GM12878 (cell line): ENCODE measurements around the gene LIN37. TPM values are rescaled to one million over a fixed set of nuclear protein-coding genes. Genes with fewer than 3 reads are reported as not detected.
A peak's percentile ranks its signal among the peaks of the same experiment; 100 is the strongest.

Experiments
- ATAC-seq: fragments of 200-7000 bp; cut with Tn5 transposase; 3 replicates; pipeline ENCODE4 v1.9.1; 2020; ENCODE audit warnings: mild to moderate bottlenecking, moderate library complexity
- BruUV-seq: library from RNA; stranded (reverse); fragments of 400-500 nt; replicated peaks from 2 replicates; lab custom pipeline; 2021; lab: Mats Ljungman, UMichigan
- CTCF ChIA-PET: fragments of 300-600 bp; sonication (Branson Sonifier 250); formaldehyde crosslinking; extraction: SDS; loops from one replicate; lab custom pipeline; 2021; ENCODE audit warnings: inconsistent platforms; lab: Yijun Ruan, JAX
- POLR2A ChIA-PET: fragments of 350-600 bp; formaldehyde crosslinking; extraction: SDS; loops from one replicate; lab custom pipeline; 2021; ENCODE audit warnings: inconsistent platforms; lab: Charles Lee
- RAD21 ChIA-PET: fragments of 300-600 bp; sonication (Branson Sonifier 250); formaldehyde crosslinking; loops from one replicate; lab custom pipeline; 2023; ENCODE audit warnings: antibody characterized with exemption; ENCODE audit not compliant: unreplicated experiment; lab: Charles Lee
- SMC1A ChIA-PET: fragments of 300-600 bp; sonication (Branson Sonifier 250); formaldehyde crosslinking; loops from one replicate; lab custom pipeline; 2023; ENCODE audit not compliant: unreplicated experiment, uncharacterized antibody; lab: Charles Lee
- DNase-seq: peaks from one replicate; pipeline ENCODE4 v3.0.0-alpha.2; 2011; ENCODE audit warnings: low read depth, low spot score
- FAIRE-seq: peaks from 3 replicates; lab custom pipeline; 2011; peaks lifted over from hg19 to GRCh38; lab: Jason Lieb, UNC
- H2AFZ ChIP-seq: 2 replicates; pipeline ENCODE4 v1.6.0; 2011; ENCODE audit warnings: low read depth, low read length, control low read depth; ENCODE audit not compliant: control insufficient read depth
- H3K27ac ChIP-seq: 2 replicates; pipeline ENCODE4 v1.5.1; 2011; ENCODE audit warnings: control low read depth; ENCODE audit not compliant: control insufficient read depth, insufficient read depth
- H3K27me3 ChIP-seq, 2 experiments: replicated peaks in 1 of 2; 2 replicates each; pipeline versions ENCODE4 v1.6.0 to v1.6.1; 2011; ENCODE audit warnings: low read length in 1 of 2; ENCODE audit not compliant: control insufficient read depth in 2 of 2, insufficient read depth in 2 of 2
- H3K36me3 ChIP-seq, 2 experiments: 2 replicates each; pipeline ENCODE4 v1.5.1; 2011; ENCODE audit warnings: low read length in 1 of 2; ENCODE audit not compliant: control insufficient read depth in 2 of 2, insufficient read depth in 2 of 2
- H3K4me1 ChIP-seq: 2 replicates; pipeline ENCODE4 v1.6.1; 2011; ENCODE audit warnings: mild to moderate bottlenecking, low read length, moderate library complexity, mixed read lengths; ENCODE audit not compliant: control insufficient read depth, insufficient read depth
- H3K4me2 ChIP-seq: 2 replicates; pipeline ENCODE4 v1.6.0; 2011; ENCODE audit warnings: control low read depth; ENCODE audit not compliant: control insufficient read depth, insufficient read depth
- H3K4me3 ChIP-seq: fragments of 200-600 bp; sonication (generic); 2 replicates; pipeline ENCODE4 v1.5.1; 2016
- H3K79me2 ChIP-seq: 2 replicates; pipeline ENCODE4 v1.6.0; 2011; ENCODE audit warnings: low read length; ENCODE audit not compliant: control insufficient read depth, insufficient read depth
- H3K9ac ChIP-seq: 2 replicates; pipeline ENCODE4 v1.8.0; 2011; ENCODE audit warnings: low read length, control low read depth, mixed read lengths; ENCODE audit not compliant: control insufficient read depth, insufficient read depth
- H3K9me3 ChIP-seq: replicated peaks from 3 replicates; pipeline ENCODE4 v1.5.1; 2011; ENCODE audit warnings: mild to moderate bottlenecking, low read length; ENCODE audit not compliant: control insufficient read depth, insufficient read depth
- H4K20me1 ChIP-seq: 2 replicates; pipeline ENCODE4 v1.6.0; 2011; ENCODE audit not compliant: control insufficient read depth, insufficient read depth
- BMI1 ChIP-seq: fragments of 450-650 bp; IDR thresholded peaks from 2 replicates; pipeline ENCODE4 v1.6.1; 2016; ENCODE audit warnings: mild to moderate bottlenecking, moderate library complexity, borderline replicate concordance
- DPF2 ChIP-seq: fragments of 450-650 bp; IDR thresholded peaks from 2 replicates; pipeline ENCODE4 v1.6.1; 2017; ENCODE audit warnings: mild to moderate bottlenecking
- IKZF1 ChIP-seq: fragments of 450-650 bp; conservative IDR thresholded peaks from 2 replicates; pipeline ENCODE4 v1.6.1; 2017; ENCODE audit warnings: antibody characterized with exemption, mild to moderate bottlenecking
- NFIC ChIP-seq: IDR thresholded peaks from 2 replicates; pipeline ENCODE4 v1.6.1; 2012; ENCODE audit warnings: low read depth, mild to moderate bottlenecking, inconsistent platforms, low read length, moderate library complexity
- POLR2AphosphoS5 ChIP-seq: IDR thresholded peaks from 2 replicates; pipeline ENCODE4 v1.6.1; 2011; ENCODE audit warnings: mild to moderate bottlenecking, low read length, inconsistent platforms
- SRF ChIP-seq, 2 experiments: IDR thresholded peaks; 2 replicates each; pipeline ENCODE4 v1.6.1; 2011; ENCODE audit warnings: low read depth in 2 of 2, low read length in 2 of 2, mild to moderate bottlenecking in 1 of 2, moderate library complexity in 1 of 2
- WGBS: methylation state at CpG from one replicate; pipeline ENCODE4 v1.1.6; 2016; ENCODE audit warnings: low lambda C conversion rate; ENCODE audit not compliant: insufficient replicate concordance, insufficient coverage; ENCODE audit errors: missing lambda C conversion rate; 5-methylcytosine and 5-hydroxymethylcytosine counted together
- in situ Hi-C: fragments of 300-500 bp; cut with MboI; formaldehyde crosslinking; loops from 9 replicates; pipeline ENCODE4 v1.14.3; 2018; ENCODE audit warnings: mixed read lengths
- intact Hi-C: fragments of 100-400 bp; cut with micrococcal nuclease; formaldehyde crosslinking; loops from one replicate; pipeline ENCODE4 v1.14.2; 2022; ENCODE audit not compliant: unreplicated experiment
- polyA plus RNA-seq, 11 experiments: library from polyadenylated mRNA; depleted of rRNA in 4 of 11; unstranded in 6 of 11; stranded (reverse) in 5 of 11; fragments of >200 nt; fragmentation: Nextera tagmentation in 4 of 11; fragmentation: Illumina TruSeq in 1 of 11; extraction: Ambion mirVana in 4 of 11; extraction: Trizol in 1 of 11; gene quantifications; 1 replicate in 1 of 11; 2 replicates in 10 of 11; pipeline versions ENCODE4 v1.2.1 to v1.2.3, GENCODE V29; 2011 to 2016; ENCODE audit warnings: inconsistent platforms in 2 of 11, missing spikeins in 2 of 11, low read depth in 1 of 11
- total RNA-seq, 4 experiments: library from RNA; depleted of rRNA in 3 of 4; stranded (reverse); fragments of >200 nt in 3 of 4; fragmentation: Illumina TruSeq in 1 of 4; extraction: Trizol in 1 of 4; gene quantifications; 2 replicates each; pipeline versions ENCODE4 v1.2.1 to v1.2.3, GENCODE V29; 2013 to 2021

LIN37 gene
- total and polyA plus RNA-seq, 10 of the 15 experiments (the other 5 are each of a cell fraction or from before 2014, with no cell fraction given) = 0.69 to 11.9 (median 7.6) TPM

GRCh38 chr19:35714601-35715354 lies 33.6 kb upstream of the LIN37 start (continued):
- TF ChIP-seq IKZF1 (peak; percentile 27; the same call in 1 of the 2 replicates), SRF (IDR thresholded peaks at IDR 0.05; ENCODE audit: low read depth in 2 of 2, low read length in 2 of 2) (no peak), DPF2 (peak; percentile 41; the same call in 1 of the 2 replicates), NFIC (no peak)

DNA sequence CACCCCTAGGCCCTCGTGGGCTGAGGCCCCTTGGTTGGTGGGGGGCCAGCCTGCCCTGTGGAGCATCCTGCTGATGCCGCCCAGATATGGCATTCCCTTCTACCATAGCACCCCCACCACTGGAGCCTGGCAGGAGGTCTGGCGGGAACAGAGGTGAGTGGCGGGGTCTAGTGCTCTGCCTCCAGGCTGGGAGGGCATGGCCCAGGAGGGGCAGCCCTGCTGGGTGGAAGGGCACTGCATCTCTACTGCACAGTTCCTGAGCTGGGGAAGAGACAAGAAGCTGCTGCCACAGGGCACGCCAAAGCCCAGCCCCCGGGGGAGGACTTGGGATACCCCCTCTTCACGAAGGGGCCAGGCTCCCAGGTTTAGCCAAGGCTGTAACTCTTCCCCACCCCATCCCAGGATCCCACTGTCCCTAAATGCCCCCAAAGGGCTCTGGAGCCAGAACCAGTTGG lies 33.0 kb upstream of the LIN37 start:
- H3K4me2 ChIP-seq = peak overlapping the region; percentile 99
- H3K79me2 ChIP-seq = peaks cover 68% of the 10 kb centered on the region
- H3K36me3 ChIP-seq = no peaks in the 10 kb centered on the region; a peak in 1 of 4 replicates
- peak overlapping the region; percentile 77 for H3K9ac ChIP-seq
- no peak for ATAC-seq
- BruUV-seq = no TSS peak
- CTCF ChIA-PET = interaction anchor here (2.7 to 7.3 kb wide), 4 partner anchors 14 to 167 kb away, joined by 10 to 271 read pairs (median 46); partner anchors contain the start of genes PSENEN and U2AF1L4
- POLR2A ChIA-PET = interaction anchor here (2.2 to 12.1 kb wide), 3 partner anchors 16 to 216 kb away, joined by 11 to 516 read pairs (median 91); partner anchors contain the start of genes IGFLR1, PSENEN, U2AF1L4 and ZBTB32
- in situ Hi-C loops = no loop called here
- peaks cover 48% of the 10 kb centered on the region for H3K4me1 ChIP-seq
- no peak overlapping the region for H2AFZ ChIP-seq
- WGBS = 20% methylated on average over 7 of the region's 7 CpGs
- FAIRE-seq = no peak
- RAD21 ChIA-PET = interaction anchor here (1.1 to 6.3 kb wide), 3 partner anchors 16 to 27 kb away, joined by 4 to 430 read pairs (median 13); partner anchors contain the start of genes IGFLR1 and ZBTB32
- intact Hi-C loops = no loop called here
- H4K20me1 ChIP-seq = no peaks in the 10 kb centered on the region
- H3K27me3 ChIP-seq = no peaks in the 10 kb centered on the region
- TF ChIP-seq POLR2AphosphoS5 = peak; percentile 63; the same call in 1 of the 2 replicates
- no peak for TF ChIP-seq BMI1
- TF ChIP-seq, all 136 proteins: peak for 1
- Histone ChIP-seq H3K4me3 (peak overlapping the region; percentile 82), H3K9me3 (no peaks in the 10 kb centered on the region), H3K27ac (peak overlapping the region; percentile 95)
- no peak for DNase-seq
- SMC1A ChIA-PET = interaction anchor here (1.1 to 6.3 kb wide), 2 partner anchors 17 to 30 kb away, joined by 3 to 375 read pairs; partner anchors contain the start of genes PSENEN and ZBTB32
